ENCODE measurements around the gene MAGEB16. TPM values are rescaled to one million over a fixed set of nuclear protein-coding genes. Genes with fewer than 3 reads are reported as not detected.

Gene MAGEB16
- not detected for polyA plus RNA-seq (2013, experiment 1 of 2; ENCODE audit: insufficient read length)
- not detected for polyA plus RNA-seq (2013, experiment 2 of 2; ENCODE audit: insufficient read length)

DNA sequence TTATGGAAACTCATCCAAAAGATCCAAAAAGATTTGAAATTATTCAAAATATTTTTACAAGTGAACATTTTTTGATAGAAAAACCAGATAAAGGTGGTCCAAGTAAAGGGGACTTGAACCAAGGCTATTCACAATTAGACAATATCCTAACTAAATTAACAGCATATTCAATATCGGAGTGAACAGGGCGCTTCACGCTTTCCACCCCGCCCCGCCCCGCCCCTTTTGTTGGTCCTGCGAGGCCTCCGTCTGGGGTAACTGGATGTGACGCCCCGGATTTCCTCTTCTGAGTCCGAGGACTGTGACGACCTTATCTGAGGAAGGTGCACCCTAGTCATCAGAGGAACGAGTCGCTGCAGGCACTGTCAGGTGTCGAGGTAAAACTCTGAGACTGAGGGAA, at the start of gene MAGEB16:
MAGEB16 (plus strand) TSS at position 301 of the 400 bp plus-strand sequence. CDS start 3,855 bp downstream, outside the sequence.
- DNase-seq = no peak

DNA sequence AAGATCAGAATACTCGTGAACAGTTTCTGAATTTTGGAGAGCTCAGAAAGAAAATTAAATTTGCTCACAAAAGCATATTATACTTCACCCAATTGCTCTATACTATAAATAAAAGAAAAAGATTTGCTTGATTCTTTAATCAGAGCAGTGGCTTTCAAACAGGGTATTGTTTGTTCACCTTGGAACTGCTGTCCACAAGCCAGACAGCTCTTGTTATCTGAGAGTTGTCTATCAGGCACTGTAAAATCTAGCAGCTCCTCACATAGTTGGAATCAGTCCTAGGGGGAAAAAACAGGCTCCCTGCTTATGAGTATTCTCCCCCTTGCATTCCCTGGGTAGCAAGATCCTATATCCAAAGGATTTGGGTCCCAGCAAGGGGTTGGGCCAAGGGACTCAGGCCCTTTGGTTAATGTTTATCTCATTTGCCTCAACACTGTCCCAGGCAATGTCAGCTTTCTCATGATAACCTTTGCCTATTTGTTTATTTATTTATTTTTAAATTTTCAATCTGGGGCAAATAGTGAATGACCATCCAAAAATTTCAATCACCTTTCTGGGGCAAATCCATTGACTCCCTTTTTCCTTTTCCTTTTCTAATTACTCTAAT, 24.1 kb upstream of the MAGEB16 start:
- DNase-seq = no peak

DNA sequence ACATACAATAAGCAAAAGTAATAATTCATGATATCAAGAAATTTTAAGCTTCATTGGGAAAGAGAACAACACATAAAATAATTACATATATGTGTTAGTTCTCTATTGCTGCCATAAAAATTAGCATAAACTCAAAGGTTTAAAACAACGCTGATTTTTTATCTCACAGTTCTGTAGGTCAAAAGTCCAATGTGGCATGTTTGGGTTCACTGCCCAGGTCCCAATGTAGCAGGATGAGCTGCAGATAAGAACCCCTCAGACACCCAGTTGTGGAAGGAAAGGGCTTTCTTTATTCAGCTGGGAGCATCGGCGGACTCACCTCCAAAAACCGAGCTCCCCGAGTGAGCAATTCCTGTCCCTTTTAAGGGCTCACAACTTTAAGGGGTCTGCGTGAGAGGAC, 13.1 kb upstream of the MAGEB16 start:
- DNase-seq = no peak

DNA sequence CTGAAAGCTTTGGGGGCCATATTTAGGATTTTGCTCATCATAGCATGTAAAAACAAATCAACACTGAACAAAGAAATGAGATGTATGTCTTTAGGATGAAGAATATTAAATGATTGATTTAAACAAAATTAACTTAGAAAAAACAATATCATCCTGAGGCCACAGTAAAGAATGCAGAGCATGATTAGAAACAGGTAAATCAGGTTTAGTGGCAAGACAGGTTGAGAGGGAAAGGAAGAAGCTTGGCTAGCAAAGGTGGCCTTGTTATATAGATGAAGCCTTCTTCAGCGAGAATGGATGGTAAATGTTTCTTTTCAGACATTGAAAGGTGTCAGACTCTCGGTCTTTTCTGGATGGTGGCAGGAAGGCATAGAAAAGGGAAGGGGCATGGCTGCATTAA, 11.9 kb upstream of the MAGEB16 start:
- DNase-seq = no peak

DNA sequence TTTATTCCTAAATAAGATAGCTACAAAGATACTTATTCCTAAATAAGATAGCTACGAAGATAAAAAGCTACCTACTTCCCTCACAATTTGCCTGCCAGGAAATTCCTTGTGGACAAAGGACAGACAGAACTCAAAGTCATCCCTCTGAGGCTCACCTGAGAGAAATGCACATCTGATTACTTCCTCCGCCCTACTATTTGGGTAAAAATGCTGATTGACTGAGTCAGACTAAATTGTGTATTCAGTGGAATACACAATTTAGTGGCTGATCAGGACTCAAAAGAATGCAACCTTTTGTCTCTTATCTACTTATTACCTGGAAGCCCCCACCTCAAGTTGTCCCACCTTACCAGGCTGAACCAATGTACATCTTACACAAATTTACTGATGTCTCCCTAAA, 10.3 kb upstream of the MAGEB16 start:
- no peak for DNase-seq

DNA sequence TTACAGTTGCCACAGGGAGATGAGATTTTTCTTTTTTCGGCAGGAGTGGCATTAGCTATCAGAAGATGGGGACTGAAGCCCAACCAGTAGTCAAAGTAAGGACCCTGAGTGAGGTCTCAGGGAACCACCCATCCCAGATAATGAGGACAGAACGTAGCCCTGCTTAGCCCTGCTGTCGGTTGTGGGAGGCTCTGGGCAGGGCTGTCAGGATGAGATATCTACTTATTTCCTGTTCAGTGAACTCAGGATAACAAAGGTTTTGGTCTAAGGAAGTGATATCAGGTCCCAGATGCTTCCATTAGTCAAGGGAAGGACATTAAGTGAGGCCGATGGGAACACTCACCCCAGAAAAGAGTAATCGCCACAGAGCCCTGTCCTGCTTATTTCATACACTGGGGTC, 2.3 kb downstream of the MAGEB16 start:
- no peak for DNase-seq

DNA sequence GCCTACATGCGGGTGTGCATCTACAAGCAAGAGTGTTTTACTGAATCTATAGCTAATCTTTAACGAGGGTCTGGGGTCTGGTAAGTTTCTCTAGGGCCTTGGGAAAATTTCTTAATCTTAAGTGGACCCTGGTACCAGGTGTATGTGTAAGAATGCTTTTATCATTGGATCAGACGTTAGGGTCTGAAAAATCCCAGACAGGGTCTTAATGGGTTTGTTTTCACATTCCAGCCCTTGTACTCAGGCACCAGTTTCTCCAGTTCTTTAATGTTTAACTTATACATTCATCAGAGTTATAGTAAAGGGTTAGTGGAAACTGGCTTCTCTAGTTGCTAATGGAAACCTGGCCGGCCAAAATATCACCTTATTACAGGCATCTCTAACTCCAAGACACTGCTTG, 11.6 kb downstream of the MAGEB16 start:
- no peak for DNase-seq

DNA sequence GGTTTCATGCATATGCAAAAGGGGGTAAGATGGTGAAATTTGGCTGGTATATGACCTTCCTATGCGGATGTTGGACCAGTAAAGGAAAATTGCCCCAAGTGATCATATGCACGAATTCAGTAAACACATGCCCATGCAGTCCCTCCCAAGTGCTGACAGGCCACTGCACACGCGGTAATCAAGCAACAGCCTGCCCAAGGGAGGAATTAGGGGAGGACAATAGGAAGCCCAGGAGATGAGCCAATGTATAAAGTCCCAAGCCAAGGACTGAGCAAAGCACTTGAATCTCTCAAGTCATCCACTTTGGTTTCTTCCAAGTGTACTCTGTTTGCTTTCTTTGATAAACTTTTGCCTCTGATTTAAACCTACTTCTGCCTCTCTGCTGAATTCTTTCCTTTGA, 21.1 kb downstream of the MAGEB16 start:
- no peak for DNase-seq

DNA sequence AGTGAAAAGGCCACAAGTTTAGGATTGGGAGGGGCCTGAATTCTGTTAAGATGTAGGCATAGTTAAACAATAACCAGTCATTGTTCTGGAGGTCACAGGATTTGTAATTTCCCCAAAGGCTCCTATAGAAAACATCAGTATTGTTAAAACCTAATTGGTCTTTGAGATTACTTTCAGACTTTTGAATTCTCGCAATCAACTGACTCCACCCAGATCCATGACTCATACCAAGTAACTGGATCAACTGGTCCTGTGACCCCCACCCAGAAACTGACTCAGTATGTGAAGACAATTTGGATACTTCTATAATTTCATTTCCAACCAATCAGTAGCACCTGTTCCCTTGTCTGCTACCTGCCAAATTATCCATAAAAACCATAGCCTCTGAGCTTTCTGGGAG, 28.4 kb downstream of the MAGEB16 start:
- no peak for DNase-seq

DNA sequence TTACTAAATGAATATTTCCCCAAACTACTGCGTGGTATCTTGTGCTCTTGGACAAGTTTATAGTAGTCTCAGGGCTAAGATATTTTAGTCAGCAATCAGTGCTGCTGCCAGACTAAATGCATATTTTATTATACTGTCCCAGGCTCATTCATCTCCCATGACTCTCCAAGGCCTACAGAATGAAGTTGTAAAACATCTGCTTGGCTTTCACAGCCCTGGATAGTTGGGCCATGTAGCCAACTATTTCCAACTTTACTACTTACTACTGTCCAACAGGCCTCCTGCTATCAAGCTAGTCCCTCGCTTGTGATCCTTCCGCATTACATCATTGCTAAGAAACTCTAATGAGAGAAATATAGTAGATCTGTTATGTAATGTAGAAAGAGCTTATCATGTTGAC, 31.4 kb downstream of the MAGEB16 start:
- no peak for DNase-seq

DNA sequence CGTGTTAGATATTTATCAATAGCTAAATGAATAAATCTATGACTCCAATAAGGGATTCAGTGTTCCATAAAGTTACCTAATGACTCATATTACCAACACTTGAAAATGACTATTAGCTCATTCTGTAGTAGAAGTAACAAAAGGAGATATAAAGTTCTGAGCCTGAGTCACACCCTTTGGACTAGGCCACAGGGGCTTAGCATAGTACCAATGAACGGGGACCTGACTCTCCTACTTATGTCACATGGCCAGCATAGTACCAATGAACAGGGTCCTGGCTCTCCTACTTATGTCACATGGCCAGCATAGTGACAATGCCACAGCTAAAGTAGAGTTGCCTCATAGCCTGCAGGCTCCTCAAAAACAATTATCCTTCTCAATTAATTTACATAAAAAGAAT, 43.7 kb downstream of the MAGEB16 start:
- no peak for DNase-seq

DNA sequence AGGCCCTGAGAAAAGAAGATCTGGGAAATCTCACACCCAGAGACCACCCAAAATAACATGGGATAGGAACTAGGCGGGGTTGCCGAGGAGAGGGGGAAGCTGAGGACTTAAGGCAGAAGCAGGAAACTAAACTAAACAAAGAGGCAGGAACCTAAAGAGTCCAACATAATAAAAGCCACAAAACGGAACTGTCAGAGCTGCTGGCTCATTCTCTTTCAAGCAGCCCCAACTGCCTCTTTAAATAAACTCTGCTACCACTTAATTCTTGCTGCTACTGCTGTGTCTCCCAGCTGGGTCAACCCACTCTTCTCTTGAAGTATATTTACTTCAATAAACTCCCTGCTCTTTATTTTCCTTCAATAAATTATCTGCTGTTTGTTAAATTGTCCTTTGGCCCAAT, 44.5 kb downstream of the MAGEB16 start:
- DNase-seq = no peak

DNA sequence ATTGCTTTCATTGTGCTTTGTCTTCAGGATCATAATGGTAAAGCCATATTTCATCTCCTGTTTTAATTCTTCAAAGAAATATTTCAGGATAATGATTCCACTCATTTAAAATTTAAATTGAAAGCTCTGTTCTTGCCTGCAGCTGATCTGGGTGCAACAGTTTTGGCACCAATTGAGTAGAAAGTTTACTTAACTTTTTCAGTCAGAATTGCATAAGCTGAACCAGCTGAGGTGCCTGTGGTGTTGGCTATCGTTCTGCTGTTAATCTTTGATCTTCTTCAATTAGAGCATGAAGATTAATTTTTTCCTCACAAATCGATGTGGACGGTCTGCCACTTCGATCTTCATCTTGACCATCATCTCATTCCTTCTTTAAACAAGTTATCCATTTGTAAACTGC, 49.6 kb downstream of the MAGEB16 start:
- no peak for DNase-seq

All from fibroblast of skin of back (primary cell).